ENCODE results near the gene MCUB.
"Not testable (repeated sequence)": the region's sequence is repeated elsewhere in the genome, so short reads cannot be mapped to it uniquely, and the experiment has no call there.

Gene MCUB

GRCh38 chr4:109588176-109588575 is 28.1 kb downstream of the MCUB start:
- no peak for DNase-seq

- DNase-seq = no peak
Measured at GRCh38 chr4:109589119-109589518, 29.1 kb downstream of the MCUB start.

GRCh38 chr4:109589605-109590004 is 29.6 kb downstream of the MCUB start:
- DNase-seq = no peak

GRCh38 chr4:109590905-109591304 is 30.9 kb downstream of the MCUB start:
- DNase-seq = no peak

GRCh38 chr4:109592367-109592766 is 32.3 kb downstream of the MCUB start:
- DNase-seq = no peak

- not testable (repeated sequence) for DNase-seq
Measured at GRCh38 chr4:109595123-109595522, 35.1 kb downstream of the MCUB start.

- not testable (repeated sequence) for DNase-seq
Measured at GRCh38 chr4:109596420-109597085, 36.5 kb downstream of the MCUB start.

- DNase-seq = no peak
Measured at GRCh38 chr4:109599046-109599652, 39.1 kb downstream of the MCUB start.

- no peak for DNase-seq
Measured at GRCh38 chr4:109600431-109600830, 40.4 kb downstream of the MCUB start.

- no peak for DNase-seq
Measured at GRCh38 chr4:109601336-109601735, 41.3 kb downstream of the MCUB start.

- no peak for DNase-seq
Measured at GRCh38 chr4:109607976-109608375, 47.9 kb downstream of the MCUB start.

- DNase-seq = no peak
Measured at GRCh38 chr4:109608879-109609278, 48.8 kb downstream of the MCUB start.

- no peak for DNase-seq
Measured at GRCh38 chr4:109609431-109609830, 49.4 kb downstream of the MCUB start.

GRCh38 chr4:109610489-109610888 is 50.4 kb downstream of the MCUB start:
- no peak for DNase-seq

- no peak for DNase-seq
Measured at GRCh38 chr4:109611045-109611646, 51.1 kb downstream of the MCUB start.

- no peak for DNase-seq
Measured at GRCh38 chr4:109614015-109614414, 54.0 kb downstream of the MCUB start.

GRCh38 chr4:109614466-109614865 is 54.4 kb downstream of the MCUB start:
- DNase-seq = no peak

- DNase-seq = no peak
Measured at GRCh38 chr4:109615742-109616141, 55.7 kb downstream of the MCUB start.

- no peak for DNase-seq
Measured at GRCh38 chr4:109616243-109616642, 56.2 kb downstream of the MCUB start.

GRCh38 chr4:109622626-109623025 is 62.6 kb downstream of the MCUB start:
- DNase-seq = no peak

- no peak for DNase-seq
Measured at GRCh38 chr4:109624536-109624935, 64.5 kb downstream of the MCUB start.

GRCh38 chr4:109627361-109627760 is 67.3 kb downstream of the MCUB start:
- DNase-seq = no peak

- DNase-seq = no peak
Measured at GRCh38 chr4:109629775-109630174, 69.7 kb downstream of the MCUB start.

GRCh38 chr4:109631532-109632108 is 71.6 kb downstream of the MCUB start:
- DNase-seq = no peak
